ELR (cell line): ENCODE results near the gene TARP.
"Not testable (repeated sequence)": the region's sequence is repeated elsewhere in the genome, so short reads cannot be mapped to it uniquely, and the experiment has no call there.

ENCODE experiments used
- DNase-seq: peaks from one replicate; pipeline ENCODE4 v3.0.0-alpha.2; 2015; ENCODE audit warnings: low read depth

Gene TARP

DNA sequence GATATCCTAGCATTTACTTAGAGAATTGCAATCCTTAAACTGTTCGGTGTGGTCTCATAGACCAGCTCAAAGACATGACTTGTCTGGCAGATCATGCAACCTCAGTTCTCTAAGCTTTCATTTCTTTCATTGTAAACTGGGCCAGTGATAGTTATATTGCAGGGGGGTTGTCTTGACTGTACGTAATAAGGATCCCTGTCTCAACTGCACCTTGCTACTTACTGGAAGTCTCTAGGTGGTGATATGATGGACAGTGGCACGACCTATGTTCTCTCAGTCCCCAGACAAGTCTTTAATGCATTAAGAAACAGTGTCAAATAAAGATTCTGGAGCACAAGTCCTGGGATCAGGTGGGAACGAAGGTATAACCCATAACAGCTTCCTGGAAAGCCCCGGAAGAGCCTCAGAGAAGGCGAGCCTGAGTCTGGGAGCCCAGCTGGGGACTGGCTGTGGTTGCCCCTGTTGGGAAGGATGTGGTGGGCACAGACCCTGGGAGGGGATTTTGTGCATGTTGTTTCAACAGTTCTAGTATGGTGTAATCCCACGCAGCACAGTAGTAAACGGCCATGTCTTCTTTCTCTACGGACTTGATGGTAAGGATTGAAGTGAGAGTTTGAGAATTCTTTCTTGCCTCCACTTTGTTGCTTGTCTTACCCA lies 26.0 kb upstream of the TARP start:
- DNase-seq, result no peak

DNA sequence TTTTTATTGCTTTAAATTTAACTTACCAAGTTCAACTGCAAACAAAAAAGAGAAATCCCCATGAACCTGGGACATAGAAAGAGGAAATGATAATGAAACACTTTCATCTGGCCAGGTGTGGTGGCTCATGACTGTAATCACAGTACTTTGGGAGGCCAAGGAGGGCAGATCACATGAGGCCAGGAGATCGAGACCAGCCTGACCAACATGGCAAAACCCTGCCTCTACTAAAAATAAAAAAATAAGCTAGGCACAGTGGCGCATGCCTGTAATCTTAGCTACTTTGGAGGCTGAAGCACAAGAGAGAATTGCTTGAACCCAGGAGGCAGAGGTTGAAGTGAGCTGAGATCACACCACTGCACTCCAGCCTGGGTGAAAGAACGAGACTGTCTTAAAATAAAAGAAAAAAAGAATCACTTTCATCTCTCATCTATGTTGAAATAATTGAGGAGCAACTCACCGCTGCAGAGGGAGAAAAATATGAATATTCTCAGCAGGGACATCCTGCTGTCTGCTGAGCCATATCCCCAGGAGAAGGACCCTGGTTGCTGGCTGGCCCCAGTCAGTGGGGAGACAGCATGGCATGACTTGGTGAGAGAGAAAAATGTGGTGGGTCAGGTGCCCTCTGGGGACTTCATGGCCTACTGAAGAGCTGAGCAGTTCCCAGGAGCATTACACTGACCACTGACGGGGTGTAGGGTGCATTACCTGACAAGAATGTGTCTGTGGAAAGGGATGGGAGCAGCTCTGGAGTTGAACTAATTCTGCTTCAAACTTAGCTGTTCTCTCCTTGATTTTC lies 22.8 kb upstream of the TARP start:
- DNase-seq, result no peak

DNA sequence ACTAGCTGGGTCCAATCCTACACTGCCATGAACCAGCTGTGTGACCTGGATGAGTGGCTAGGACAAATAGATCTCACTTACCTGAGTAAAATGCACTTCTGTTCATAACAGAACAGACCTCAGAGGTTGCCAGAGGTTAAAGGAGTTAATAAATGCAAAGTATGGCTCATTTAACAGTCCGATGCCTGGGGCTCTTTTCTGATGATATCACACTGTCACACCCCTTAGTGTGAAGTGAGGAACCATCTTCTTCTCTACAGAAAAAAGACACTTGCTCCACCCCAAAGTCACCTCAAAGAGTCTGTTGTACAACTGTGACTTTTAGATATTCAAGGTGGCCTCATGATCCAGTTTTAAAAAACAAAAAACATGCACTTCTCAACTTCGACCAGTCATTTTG lies 21.5 kb upstream of the TARP start:
- no peak for DNase-seq

DNA sequence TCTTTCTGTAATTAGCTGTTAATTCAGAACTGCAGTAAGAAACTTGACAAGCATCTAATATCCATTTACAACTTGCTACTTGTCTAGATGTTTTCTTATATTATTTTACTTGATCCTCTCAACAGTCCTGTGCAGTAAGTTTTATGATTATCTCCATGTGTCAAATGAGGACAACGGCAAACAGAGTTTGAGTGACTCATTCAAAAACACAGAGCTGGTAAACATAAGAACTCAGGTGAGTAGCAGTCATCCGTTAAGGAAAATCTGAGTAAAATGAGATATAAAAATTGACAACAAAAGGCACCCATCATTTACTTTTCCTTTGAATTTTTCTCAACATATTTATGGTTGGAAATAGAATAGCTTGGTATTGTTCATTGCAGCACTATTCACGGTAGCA lies 19.0 kb upstream of the TARP start:
- no peak for DNase-seq

DNA sequence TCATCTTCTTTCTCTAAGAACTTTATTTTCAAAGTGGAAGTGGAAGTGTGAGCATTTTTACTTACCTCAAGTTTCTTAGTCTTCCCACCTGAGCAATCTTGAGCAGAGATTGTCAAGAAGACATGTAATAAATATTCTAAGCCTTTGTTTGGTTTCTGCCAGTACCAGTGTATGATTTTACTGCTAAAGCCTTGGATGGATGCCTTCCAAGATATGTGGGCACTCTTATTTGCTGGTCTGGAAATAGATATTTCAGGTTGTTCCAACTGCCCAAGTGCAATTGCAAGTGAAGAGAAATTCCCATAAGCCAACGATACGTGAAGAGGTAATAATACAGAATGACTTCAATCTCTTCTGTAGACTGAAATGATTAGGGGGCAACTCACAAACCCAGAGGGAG lies 18.2 kb upstream of the TARP start:
- DNase-seq, result no peak

DNA sequence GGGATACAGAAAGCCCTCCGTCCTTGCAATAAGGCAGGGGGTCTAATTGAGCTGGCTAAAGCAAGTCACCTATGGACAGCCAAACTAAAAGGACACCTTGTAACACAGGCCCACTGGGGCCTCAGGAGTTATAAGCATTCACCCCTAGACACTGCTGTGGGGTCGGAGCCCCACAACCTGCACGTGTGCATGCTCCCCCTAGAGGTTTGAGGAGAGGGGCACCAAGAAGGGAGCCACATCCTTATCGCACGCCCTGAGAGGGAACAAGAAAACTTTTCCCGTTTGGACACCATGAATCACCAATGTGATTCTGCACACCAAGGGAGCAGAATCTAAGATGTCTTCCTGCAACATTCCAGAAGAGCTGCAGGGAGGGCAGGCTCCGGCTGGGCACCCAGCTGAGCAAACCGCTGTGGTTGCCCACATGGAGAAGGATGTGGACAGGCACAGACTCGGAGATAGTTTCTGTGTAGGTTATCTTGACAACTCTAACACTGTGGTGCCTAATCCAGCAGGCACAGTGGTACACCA lies 17.7 kb upstream of the TARP start:
- no peak for DNase-seq

DNA sequence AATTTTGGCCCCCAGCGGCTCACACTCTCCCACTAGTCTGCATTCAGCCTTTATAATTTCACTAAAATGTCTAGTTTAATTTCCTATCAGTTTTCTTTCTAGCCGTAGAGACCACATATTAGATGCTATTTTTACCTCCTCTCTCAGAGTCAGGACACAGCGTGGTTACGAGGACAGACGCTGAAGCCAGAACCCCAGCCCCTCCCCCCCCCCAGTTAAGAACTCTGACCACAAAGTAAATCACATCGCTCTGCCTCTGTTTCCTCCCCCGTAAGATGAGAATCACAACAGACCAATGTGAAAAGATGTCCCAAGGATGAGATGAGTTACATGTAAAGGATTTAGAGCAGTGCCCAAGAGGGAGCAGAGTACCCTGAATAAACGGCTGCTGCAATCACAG lies 11.1 kb upstream of the TARP start:
- DNase-seq, result no peak

DNA sequence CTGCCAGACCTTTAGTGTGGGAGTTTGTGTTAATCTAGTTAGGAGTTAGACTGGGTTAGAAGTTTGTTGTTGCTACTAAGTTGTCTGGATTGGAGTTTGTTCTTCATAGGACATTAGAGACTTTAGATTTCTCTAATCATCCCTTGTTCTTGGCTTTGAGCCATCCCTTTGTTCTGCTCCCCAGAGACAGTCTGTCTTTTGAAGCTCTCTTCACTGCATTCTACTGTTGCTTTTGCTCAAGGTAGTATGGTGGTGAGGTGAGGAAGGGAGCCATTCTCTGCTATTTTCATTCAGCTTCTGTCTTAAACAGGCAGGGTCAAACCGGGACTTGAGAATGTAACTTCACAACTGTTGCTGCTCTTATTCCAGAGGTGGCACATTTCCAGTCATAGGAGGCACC lies 10.4 kb upstream of the TARP start:
- DNase-seq, result no peak

DNA sequence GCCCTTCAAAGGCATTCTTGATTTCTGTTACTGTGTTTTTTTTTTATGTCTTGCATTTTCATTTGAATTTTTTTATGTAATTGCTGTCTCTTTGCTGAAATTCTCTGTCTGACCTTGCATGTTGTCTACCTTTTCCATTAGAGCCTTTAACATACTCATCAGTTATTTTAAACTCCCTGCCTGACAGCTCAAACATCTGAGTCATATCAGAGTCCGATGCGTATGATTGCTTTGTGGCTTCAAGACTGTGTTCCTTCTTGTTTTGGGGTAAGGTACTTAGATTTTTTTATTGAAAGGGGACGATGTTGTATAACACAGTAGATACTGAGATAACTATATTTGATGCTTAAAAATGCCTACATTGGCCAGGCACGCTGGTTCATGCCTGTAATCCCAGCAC lies 9.7 kb upstream of the TARP start:
- DNase-seq, result no peak

DNA sequence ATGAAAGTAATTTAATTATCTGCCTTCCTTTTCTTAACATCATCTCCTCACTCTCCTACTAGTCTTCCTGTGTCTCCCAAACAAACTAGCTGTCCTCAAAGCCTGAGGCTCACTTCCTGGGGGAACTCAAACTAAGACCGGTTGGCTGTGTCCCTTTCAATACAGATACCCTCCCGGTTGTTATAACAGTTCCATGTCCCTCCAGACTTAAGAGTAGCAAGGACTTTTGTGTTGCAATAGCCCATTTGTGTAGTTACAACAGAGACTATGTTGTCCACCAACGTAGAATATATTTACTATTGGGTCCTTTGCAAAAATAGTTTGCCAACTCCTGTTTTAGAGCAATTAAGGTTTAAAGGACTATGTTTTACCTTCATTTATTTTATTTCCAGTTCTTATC lies 8.6 kb upstream of the TARP start:
- no peak for DNase-seq

DNA sequence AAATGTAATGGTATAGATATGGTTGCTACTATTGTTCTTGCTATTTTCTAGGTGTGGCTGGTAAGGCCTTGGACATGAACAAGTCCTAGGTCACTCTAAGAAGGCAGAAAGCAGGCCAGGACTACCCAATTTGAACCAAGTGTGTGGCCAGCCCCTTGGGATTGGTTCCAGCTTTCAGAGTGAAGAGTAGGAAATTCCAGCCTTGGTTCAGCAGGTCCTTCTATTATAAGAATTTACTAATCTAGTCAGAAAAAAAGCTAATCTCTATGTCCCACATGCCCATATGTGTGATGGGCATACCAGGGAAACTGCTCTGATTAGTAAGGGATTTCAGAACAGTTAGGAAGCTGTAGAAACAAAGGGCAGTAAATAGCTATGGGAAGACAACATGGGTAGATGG lies 7.8 kb upstream of the TARP start:
- no peak for DNase-seq

DNA sequence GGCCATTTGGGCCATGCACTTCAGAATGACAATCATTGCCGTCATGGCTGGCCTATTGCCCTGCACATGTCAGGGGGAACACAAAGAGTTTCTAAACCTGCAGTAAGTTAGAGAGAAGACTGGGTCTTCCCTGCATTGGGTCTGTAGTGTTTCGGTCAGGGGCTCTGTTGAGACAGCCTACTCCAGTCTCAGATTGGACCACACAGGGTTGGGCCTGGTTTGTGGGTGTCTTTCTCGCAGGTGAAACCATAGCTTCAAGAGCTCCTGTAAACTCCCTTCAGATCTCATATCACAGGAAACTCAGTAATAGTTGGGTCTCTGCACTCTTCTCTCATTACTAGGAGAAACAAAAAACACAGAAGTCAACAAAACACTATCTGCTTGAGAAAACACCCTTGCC lies 7.3 kb upstream of the TARP start:
- no peak for DNase-seq

DNA sequence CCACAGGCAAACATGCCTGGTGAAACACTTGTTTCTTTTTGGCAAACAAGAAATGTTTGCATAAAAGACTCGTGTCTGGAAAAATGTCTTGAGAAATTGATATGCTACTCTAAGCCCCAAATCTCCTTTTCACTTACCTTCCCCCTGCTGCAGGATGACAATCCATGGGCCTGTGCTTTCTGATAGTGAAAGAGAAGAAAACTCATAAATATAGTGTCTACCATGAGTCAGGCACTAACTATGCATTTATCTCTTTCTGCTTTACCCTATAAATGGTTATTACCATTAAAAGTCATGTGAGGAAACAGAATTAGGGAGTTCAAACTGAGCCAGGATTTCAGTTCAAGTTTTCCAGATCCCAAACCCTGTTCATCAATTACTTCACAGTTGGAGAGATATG lies 6.6 kb upstream of the TARP start:
- DNase-seq, result no peak

DNA sequence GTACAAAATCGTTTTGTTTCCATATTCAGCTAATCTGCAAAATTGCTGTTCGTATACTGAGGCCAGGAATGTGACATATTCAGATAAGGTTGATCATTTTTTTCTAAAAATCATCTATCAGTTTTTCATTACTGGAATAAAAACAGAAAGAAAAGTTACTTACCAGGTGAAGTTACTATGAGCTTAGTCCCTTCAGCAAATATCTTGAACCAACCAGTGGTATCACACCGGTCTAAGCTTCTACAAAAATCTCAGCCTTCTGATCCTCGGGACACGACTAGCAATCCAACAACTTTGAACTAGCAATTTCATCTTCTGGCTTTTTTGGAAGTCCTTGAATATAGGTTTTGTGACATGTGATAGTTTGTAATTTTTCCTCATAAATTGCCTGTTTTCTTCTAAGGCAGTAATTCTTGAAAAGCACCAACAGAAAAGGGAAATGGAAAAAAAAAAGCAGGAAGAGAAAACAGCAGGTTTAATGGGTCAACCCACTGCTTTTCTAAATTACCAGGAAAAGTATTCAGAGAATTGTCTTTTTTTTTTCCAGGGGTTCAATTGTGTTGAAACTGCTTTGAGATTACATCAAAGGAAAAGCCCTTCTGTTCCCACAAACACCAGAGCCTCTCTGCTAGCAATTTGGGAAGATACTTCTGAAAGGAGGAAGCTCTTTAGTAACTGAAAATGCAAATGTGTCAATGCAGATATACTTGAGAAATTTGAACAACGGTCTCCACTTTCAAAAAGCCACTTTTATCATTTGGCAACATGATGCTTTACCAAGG lies 2.9 kb upstream of the TARP start:
- no peak for DNase-seq

DNA sequence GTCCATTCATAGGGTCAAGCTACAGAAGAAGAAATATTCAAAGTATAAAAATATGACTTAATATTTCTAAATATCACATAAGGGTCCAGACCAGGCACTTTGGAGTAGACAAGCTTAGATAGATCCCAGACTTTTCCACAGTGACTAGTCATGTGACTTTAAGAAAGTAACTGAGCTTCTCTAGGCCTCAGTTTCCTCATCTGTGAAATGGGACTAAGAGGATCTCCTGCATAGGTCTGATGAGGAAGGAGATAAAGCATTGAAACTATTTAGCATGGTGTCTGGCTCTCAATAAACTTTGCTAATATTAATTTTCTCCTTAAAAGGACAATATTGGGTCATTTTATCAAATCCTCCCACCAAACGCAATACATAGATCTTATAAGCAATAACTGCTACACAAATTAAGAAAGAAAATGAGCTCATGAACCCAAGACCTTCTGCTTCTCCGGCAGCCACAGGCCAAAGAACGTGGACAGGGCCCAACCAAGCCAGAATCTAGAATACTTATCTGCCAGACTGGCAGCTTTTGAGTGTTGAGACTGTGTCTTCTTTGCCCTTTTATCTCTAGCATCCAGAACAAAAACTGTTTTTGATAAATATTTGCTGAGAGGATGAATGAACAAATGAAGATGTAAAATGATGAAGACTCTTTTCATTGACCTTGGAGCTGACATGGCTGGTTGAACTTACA lies 1.6 kb upstream of the TARP start:
- no peak for DNase-seq

DNA sequence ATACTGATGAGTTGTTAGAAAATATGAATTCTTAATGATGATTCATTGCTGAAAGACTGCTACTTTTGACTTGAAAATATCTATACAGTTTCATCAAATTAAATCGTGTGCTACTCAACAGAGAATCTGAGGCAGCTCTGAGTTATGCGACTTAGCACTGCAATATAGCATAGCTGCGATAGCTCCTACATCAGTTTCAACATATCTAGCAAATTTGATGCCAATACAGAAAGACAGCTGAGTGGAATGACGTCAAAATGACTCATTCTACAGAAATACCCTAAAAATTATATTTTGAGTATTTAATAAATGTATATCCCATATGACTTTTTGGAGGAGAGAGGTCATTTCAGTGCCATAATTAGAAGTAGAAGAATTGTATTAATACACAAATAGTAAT lies 1.1 kb upstream of the TARP start:
- no peak for DNase-seq

DNA sequence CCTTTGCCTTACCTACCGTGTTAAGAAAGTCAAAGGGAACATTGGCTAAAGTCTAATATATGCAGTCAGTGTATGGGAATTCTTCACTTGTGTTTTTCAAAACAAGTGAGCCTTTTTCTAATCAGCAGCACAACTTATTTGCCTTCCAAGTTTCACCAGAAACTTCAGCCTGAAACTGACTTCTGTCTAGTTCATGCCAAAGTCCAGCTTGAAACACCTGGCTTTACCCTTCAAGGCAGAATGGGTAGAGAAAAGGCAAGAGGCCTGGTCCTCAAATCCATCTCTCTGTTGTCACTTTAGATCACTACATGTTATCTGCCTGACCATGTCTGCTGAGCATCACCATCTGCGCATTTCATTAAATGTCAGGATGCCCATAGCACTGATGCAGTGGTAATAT lies 3.0 kb downstream of the TARP start:
- not testable (repeated sequence) for DNase-seq

DNA sequence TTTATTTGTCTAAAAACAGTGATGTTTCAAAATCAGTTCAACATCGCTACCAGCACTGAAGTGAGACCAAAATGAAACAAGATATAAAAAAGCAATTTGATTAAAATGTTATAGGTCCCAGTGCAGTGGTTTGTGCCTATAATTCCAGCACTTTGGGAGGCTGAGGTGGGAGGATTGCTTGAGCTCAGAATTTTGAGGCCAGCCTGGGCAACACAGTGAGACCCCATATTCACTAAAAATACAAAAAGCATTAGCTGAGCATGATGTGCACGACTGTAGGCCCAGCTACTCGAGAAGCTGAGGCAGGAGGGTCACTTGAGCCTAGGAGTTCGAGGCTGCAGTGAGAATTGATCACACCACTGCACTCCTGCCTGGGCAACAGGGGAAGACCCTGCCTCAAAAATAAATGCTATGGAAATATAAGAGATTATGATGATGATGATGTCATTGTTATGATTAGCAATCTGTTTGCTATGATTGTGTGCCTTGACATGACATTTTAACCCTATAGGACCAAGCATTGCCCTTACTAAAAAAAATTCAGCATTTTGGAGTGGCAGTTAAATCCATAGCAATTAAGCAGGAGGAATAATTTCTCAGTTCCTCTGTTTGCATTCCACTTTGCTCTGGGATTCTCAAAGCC lies 3.6 kb downstream of the TARP start:
- not testable (repeated sequence) for DNase-seq

DNA sequence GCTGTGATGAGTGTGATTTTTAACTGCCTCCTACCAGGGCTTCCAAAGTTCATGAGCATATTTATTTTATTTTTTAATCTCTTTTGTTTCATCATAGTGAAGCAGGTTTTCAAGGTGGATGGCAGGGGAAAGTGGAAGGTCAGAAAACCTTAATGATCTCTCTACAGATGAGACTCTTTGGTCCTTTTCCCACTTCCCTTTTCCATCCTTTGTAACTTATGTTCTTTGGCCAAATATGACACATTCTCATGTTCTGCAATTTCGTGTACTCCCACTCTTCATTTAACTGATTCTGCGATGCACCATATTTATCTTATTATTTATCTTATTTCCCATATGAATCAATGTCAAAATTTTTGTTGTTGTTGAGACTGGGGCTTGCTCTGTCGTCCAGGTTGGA lies 7.5 kb downstream of the TARP start:
- not testable (repeated sequence) for DNase-seq

DNA sequence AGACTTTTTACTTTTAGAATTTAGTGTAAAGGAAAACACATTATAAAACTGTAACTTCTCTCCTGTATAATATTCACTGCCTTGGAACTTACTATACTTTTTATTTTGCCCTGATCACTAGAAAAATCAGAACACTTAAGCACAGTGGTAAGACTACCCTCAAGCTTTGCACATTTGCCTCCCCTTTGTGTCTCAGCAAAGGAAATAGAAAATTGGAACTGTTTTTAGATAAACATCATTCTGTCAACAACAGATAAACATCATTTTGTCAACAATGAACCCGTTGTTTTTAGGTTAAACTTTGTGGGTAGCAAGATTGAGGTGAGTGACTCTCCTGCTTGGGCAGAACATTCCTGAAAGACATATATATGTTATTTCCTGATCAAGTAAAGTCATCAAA lies 8.8 kb downstream of the TARP start:
- not testable (repeated sequence) for DNase-seq

DNA sequence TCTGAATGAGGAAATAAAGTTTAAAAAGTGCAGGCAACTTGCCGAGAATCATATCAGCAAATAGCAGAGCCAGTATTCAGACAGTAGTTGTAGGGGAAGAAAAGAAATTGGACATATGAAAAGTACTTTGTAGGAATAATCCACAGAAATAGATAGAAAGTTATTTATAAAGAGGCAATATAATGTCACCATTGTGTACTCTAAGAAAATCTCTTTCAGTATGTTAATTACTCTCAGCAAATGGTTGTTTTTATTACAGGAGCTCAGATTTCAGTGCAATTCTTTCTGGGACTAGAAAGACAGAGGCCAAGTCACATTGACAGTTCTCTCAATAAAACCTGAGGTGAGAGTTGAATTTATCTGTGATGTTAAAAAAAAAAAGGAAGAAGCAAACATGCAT lies 10.2 kb downstream of the TARP start:
- not testable (repeated sequence) for DNase-seq

DNA sequence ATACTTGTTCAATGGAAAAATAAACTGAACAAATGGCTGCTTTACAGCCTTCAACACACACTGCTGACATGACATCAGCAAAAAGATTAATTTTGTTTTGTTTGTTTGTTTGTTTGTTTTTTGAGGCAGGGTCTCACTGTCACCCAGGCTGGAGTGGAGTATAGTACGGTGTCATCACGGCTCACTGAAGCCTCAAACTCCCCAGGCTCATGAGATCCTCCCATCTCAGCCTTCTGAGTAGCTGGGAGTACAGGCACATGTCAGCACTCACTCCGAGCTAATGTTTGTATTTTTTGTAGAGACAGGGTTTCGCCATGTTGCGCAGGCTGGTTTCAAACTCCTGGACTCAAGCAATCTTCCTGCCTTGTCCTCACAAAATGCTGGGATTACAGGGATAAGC lies 10.9 kb downstream of the TARP start:
- DNase-seq, result no peak
